ENCODE measurements around the gene NF1.
"Not testable (repeated sequence)": the region's sequence is repeated elsewhere in the genome, so short reads cannot be mapped to it uniquely, and the experiment has no call there.

The NF1 gene

DNA sequence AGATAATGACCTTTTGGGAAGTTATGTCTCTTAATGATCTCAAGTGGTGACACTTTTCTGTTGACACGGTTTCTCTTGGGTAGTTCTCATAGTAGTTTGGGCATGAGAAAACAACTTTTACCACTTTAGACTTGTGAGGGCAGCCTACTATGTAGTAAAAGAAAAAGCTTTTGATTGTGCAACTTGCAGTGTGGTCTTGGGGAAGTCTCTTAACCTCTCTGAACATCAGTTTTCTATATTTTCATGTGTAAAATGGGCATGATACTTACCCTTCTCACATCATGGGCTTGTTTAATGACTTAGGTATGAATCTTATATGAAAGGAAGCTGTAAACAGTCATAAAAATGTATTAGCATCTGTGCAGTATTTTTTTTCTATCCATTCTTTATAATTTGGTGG, 11.2 kb downstream of the NF1 start:
- no peak overlapping the region for H3K9ac ChIP-seq (ENCODE audit: insufficient read length)

GRCh38 chr17:31111183-31111582, 16.4 kb downstream of the NF1 start:
- Histone ChIP-seq H3K36me3 (ENCODE audit: insufficient read depth, low read length) (no peaks in the 10 kb centered on the region; the same call in 1 of the 2 replicates), H3K4me3 (no peak overlapping the region), H3K9ac (ENCODE audit: insufficient read length) (no peak overlapping the region), H3K9me3 (ENCODE audit: low read depth, low read length) (no peaks in the 10 kb centered on the region; the same call in 1 of the 2 replicates), H3K27ac (0 out of 2 replicates have a peak overlapping the region, but pooled peaks have one; percentile 7)
- no peak for DNase-seq (ENCODE audit: low read depth, low spot score)
- TF ChIP-seq POLR2AphosphoS5 (IDR thresholded peaks at IDR 0.05; ENCODE audit: borderline replicate concordance, low read depth, low read length): no peak

More for the DNA sequence above, 11.2 kb downstream of the NF1 start:
- TF ChIP-seq POLR2AphosphoS5 (IDR thresholded peaks at IDR 0.05; ENCODE audit: borderline replicate concordance, low read depth, low read length) (no peak), EZH2 (IDR thresholded peaks at IDR 0.05) (no peak), FOXP2 (optimal IDR thresholded peaks at IDR 0.05; ENCODE audit: control extremely low read depth, extremely low read length, insufficient read depth) (no peak)
- Histone ChIP-seq H3K36me3 (ENCODE audit: insufficient read depth, low read length) (no peaks in the 10 kb centered on the region; the same call in 1 of the 2 replicates), H3K4me3 (no peak overlapping the region), H3K9me3 (ENCODE audit: low read depth, low read length) (no peaks in the 10 kb centered on the region), H3K27ac (no peak overlapping the region)
- DNase-seq (ENCODE audit: low read depth, low spot score): no peak

DNA sequence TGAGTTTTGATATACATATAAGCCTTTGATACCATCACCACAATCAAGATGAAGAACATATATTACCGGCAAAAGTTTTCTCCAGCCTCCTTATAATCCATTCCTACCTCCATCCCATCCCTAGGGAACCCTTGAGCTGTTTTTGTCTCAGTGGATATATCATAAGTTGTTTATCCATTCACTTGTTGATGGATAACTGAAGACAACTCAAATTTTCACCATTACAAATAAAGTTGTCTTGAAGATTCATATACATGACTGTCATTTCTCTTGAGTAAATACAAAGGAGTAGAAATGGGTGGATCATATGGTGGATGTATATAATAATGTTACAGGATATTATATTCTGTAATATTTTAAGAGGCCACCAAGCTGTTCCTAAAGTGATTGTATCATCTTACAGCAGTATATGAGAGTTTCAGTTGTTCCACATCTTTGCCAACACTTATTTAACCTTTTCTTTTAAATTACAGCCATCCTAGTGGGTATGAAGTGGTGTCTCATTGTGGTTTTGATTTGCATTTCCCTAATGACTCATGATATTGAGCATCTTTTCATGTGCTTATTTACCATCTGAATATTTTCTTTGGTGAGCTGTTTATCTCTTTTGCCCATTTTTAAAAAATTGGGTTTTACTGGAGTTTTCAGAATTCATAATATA, 17.4 kb downstream of the NF1 start:
- no peak overlapping the region for H3K27ac ChIP-seq
- TF ChIP-seq POLR2AphosphoS5 (IDR thresholded peaks at IDR 0.05; ENCODE audit: borderline replicate concordance, low read depth, low read length): no peak
- TF ChIP-seq EZH2 (IDR thresholded peaks at IDR 0.05): no peak
- no peak for TF ChIP-seq FOXP2 (optimal IDR thresholded peaks at IDR 0.05; ENCODE audit: control extremely low read depth, extremely low read length, insufficient read depth)
- no peak overlapping the region for H3K4me3 ChIP-seq
- no peaks in the 10 kb centered on the region for H3K36me3 ChIP-seq (ENCODE audit: insufficient read depth, low read length)
- DNase-seq (ENCODE audit: low read depth, low spot score): no peak
- no peak overlapping the region for H3K9ac ChIP-seq (ENCODE audit: insufficient read length)
- no peaks in the 10 kb centered on the region; the same call in 1 of the 2 replicates for H3K9me3 ChIP-seq (ENCODE audit: low read depth, low read length)

DNA sequence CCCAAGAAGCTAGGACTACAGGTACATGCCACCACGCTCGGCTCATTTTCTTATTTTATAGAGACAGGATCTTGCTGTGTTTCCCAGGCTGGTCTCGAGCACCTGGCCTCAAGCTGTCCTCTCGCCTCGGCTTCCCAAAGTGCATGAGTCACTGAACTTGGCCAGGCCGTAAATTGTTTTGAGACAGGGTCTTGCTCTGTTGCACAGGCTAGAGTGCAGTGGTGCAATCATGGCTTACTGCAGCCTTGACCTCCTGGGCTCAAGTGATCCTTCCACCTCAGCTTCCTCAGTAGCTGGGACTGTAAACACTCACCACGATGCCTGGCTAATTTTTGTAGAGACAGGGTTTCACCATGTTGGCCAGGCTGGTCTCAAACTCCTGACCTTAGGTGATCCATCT, 18.6 kb downstream of the NF1 start:
- H3K36me3 ChIP-seq (ENCODE audit: insufficient read depth, low read length); DNase-seq (ENCODE audit: low read depth, low spot score); H3K9ac ChIP-seq (ENCODE audit: insufficient read length); H3K4me3 ChIP-seq; H3K9me3 ChIP-seq (ENCODE audit: low read depth, low read length); H3K27ac ChIP-seq: not testable (repeated sequence)

DNA sequence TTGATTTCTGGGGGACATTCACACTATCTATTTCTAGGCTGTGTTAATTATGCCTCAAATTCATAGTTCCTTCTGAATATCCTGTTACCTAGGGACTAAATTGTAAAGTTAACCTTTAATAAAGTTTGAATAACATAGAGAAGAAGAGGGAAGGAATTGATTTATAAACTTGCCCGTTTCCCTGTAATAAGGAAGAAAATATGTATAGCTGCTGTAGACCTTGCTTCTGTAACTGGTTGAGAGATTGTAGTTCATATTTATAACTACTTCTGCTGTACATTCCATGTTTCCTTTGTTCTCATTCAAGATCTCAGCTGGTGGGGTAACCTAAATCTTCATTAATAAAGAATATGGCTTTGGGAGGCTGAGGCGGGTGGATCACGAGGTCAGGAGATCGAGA, 19.2 kb downstream of the NF1 start:
- H3K4me3 ChIP-seq: no peak overlapping the region

GRCh38 chr17:31114956-31115555, 20.3 kb downstream of the NF1 start:
- TF ChIP-seq POLR2AphosphoS5 (IDR thresholded peaks at IDR 0.05; ENCODE audit: borderline replicate concordance, low read depth, low read length) (no peak), EZH2 (IDR thresholded peaks at IDR 0.05) (no peak), FOXP2 (optimal IDR thresholded peaks at IDR 0.05; ENCODE audit: control extremely low read depth, extremely low read length, insufficient read depth) (no peak)
- H3K9ac ChIP-seq (ENCODE audit: insufficient read length): no peak overlapping the region
- H3K9me3 ChIP-seq (ENCODE audit: low read depth, low read length): no peaks in the 10 kb centered on the region; the same call in 1 of the 2 replicates
- peak overlapping the region; percentile 42 for H3K27ac ChIP-seq
- H3K4me3 ChIP-seq: no peak overlapping the region
- no peaks in the 10 kb centered on the region for H3K36me3 ChIP-seq (ENCODE audit: insufficient read depth, low read length)
- DNase-seq (ENCODE audit: low read depth, low spot score): no peak

More for the DNA sequence above, 19.2 kb downstream of the NF1 start:
- no peaks in the 10 kb centered on the region for H3K36me3 ChIP-seq (ENCODE audit: insufficient read depth, low read length)
- no peaks in the 10 kb centered on the region; the same call in 1 of the 2 replicates for H3K9me3 ChIP-seq (ENCODE audit: low read depth, low read length)
- TF ChIP-seq POLR2AphosphoS5 (IDR thresholded peaks at IDR 0.05; ENCODE audit: borderline replicate concordance, low read depth, low read length): no peak
- TF ChIP-seq FOXP2 (optimal IDR thresholded peaks at IDR 0.05; ENCODE audit: control extremely low read depth, extremely low read length, insufficient read depth): no peak
- no peak for TF ChIP-seq EZH2 (IDR thresholded peaks at IDR 0.05)
- no peak overlapping the region for H3K27ac ChIP-seq
- no peak for DNase-seq (ENCODE audit: low read depth, low spot score)
- H3K9ac ChIP-seq (ENCODE audit: insufficient read length): no peak overlapping the region

DNA sequence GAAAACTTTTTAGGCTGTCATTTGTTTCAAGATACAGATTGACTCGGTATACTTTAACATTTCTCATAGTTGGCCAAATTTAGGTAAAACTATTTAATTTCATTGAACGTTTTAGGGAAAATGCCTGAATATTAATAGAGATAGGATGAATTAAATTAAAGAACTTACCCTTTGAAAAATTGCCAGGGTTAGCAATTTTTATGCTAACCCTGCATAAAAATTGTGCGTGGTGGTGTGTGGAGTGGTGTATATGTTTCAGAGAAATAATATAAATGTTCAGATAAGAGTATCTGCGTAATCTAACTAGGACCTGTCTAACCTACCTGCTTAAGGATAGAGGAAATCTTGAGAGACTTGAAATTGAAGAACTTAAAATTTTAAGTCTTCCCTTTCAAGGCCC, 21.4 kb downstream of the NF1 start:
- Histone ChIP-seq H3K27ac (peak overlapping the region; percentile 33), H3K9me3 (ENCODE audit: low read depth, low read length) (no peaks in the 10 kb centered on the region; the same call in 1 of the 2 replicates), H3K36me3 (ENCODE audit: insufficient read depth, low read length) (no peaks in the 10 kb centered on the region), H3K9ac (ENCODE audit: insufficient read length) (no peak overlapping the region), H3K4me3 (0 out of 2 replicates have a peak overlapping the region, but pooled peaks have one; percentile 14)
- TF ChIP-seq FOXP2 (optimal IDR thresholded peaks at IDR 0.05; ENCODE audit: control extremely low read depth, extremely low read length, insufficient read depth) (no peak), EZH2 (IDR thresholded peaks at IDR 0.05) (no peak), POLR2AphosphoS5 (IDR thresholded peaks at IDR 0.05; ENCODE audit: borderline replicate concordance, low read depth, low read length) (no peak)
- DNase-seq (ENCODE audit: low read depth, low spot score): no peak

DNA sequence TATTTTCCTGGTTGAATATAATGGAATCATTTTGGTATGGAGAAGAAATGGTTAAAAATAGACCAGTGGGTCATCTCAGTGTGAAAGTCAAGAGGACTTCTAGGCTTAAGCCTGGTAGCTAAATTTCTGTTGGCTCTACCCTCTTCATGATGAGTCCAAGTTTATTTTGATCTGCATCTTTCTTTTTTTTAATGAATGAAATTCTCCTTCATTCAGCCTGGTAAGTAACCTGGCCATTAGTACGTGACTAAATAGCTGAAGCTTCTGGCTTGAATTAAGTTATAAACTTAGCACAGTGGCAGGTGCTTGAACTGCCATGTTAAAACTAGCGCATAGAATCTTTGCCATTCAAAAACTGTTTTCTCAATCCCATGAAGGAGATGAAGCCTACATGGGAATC, 28.0 kb downstream of the NF1 start:
- no peak for TF ChIP-seq POLR2AphosphoS5 (IDR thresholded peaks at IDR 0.05; ENCODE audit: borderline replicate concordance, low read depth, low read length)
- TF ChIP-seq FOXP2 (optimal IDR thresholded peaks at IDR 0.05; ENCODE audit: control extremely low read depth, extremely low read length, insufficient read depth): no peak
- TF ChIP-seq EZH2 (IDR thresholded peaks at IDR 0.05): no peak
- H3K36me3 ChIP-seq (ENCODE audit: insufficient read depth, low read length): no peaks in the 10 kb centered on the region
- H3K9me3 ChIP-seq (ENCODE audit: low read depth, low read length): no peaks in the 10 kb centered on the region
- no peak for DNase-seq (ENCODE audit: low read depth, low spot score)
- H3K4me3 ChIP-seq: no peak overlapping the region
- H3K27ac ChIP-seq: no peak overlapping the region
- no peak overlapping the region for H3K9ac ChIP-seq (ENCODE audit: insufficient read length)

DNA sequence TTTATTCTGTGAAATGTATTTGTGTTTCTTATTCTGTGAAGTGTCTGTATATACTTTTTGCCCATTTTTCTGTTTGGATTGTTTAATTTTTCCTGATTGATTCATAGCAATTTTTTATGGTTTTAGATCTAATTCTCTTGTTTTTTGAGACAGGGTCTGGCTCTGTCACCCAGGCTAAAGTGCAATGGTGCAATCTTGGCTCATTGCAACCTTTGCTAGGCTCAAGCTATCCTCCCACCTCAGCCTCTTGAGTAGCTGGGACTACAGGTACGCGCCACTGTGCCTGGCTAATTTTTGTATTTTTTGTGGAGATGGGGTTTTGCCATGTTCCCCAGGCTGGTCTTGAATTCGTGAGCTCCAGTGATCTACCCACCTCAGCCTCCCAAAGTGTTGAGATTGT, 31.5 kb downstream of the NF1 start:
- Histone ChIP-seq H3K9me3 (ENCODE audit: low read depth, low read length) (no peaks in the 10 kb centered on the region), H3K27ac (no peak overlapping the region), H3K36me3 (ENCODE audit: insufficient read depth, low read length) (no peaks in the 10 kb centered on the region), H3K9ac (ENCODE audit: insufficient read length) (no peak overlapping the region), H3K4me3 (no peak overlapping the region)
- no peak for TF ChIP-seq FOXP2 (optimal IDR thresholded peaks at IDR 0.05; ENCODE audit: control extremely low read depth, extremely low read length, insufficient read depth)
- no peak for TF ChIP-seq POLR2AphosphoS5 (IDR thresholded peaks at IDR 0.05; ENCODE audit: borderline replicate concordance, low read depth, low read length)
- TF ChIP-seq EZH2 (IDR thresholded peaks at IDR 0.05): no peak
- no peak for DNase-seq (ENCODE audit: low read depth, low spot score)

Data from SK-N-MC (cell line).